Mammary epithelial cell (primary cell): ENCODE measurements around the gene COL27A1.

Source experiments
- EZH2 ChIP-seq: IDR thresholded peaks from 2 replicates; pipeline ENCODE4 v1.6.1; 2012; ENCODE audit warnings: low read length, inconsistent platforms, borderline replicate concordance
- TF ChIP-seq, protein P1 (sequence below), 2 donors: IDR thresholded peaks in 1 of 2; conservative IDR thresholded peaks in 1 of 2; 2 replicates each; pipeline ENCODE4 v1.5.1; 2011 to 2012; ENCODE audit warnings: inconsistent platforms in 2 of 2, low read length in 2 of 2, mild to moderate bottlenecking in 2 of 2, control low read depth in 1 of 2, low read depth in 1 of 2; ENCODE audit not compliant: insufficient read depth in 1 of 2; ENCODE audit errors: extremely low read depth in 1 of 2

DNA sequence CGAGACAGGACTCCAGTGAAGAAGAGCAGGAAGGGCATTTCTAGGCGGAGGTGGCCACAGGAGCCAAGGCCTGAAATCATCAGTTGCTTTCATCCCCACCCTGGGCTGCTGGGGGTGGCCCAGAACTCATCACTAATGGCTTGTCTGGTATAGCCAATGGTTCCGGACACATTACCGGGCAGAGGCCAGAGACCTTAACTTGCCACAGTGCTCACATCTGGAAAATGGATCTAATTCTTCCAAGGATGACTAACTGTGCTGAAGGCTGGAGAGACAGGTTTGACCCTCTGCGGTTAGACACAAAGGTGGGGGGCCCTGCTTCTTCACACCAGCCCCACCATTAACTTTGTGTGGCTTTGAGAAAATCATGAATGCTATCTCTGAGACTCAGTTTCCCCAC, 6.2 kb upstream of the COL27A1 start:
- TF ChIP-seq, protein P1, sequence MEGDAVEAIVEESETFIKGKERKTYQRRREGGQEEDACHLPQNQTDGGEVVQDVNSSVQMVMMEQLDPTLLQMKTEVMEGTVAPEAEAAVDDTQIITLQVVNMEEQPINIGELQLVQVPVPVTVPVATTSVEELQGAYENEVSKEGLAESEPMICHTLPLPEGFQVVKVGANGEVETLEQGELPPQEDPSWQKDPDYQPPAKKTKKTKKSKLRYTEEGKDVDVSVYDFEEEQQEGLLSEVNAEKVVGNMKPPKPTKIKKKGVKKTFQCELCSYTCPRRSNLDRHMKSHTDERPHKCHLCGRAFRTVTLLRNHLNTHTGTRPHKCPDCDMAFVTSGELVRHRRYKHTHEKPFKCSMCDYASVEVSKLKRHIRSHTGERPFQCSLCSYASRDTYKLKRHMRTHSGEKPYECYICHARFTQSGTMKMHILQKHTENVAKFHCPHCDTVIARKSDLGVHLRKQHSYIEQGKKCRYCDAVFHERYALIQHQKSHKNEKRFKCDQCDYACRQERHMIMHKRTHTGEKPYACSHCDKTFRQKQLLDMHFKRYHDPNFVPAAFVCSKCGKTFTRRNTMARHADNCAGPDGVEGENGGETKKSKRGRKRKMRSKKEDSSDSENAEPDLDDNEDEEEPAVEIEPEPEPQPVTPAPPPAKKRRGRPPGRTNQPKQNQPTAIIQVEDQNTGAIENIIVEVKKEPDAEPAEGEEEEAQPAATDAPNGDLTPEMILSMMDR (conservative IDR thresholded peaks at IDR 0.05 in 1 of 2, IDR thresholded peaks at IDR 0.05 in 1 of 2; ENCODE audit: extremely low read depth in 1 of 2, insufficient read depth in 1 of 2, low read depth in 1 of 2, low read length in 2 of 2) = no peak
- TF ChIP-seq EZH2 = no peak
